D721Med (cell line): Measurements from ENCODE around the gene ENG.

Experiments used
- DNase-seq: peaks from one replicate; pipeline ENCODE4 v3.0.0; 2011; ENCODE audit warnings: low spot score; ENCODE audit not compliant: insufficient read length
- FAIRE-seq: peaks from 2 replicates; lab custom pipeline; 2011; peaks lifted over from hg19 to GRCh38; lab: Jason Lieb, UNC
- TF ChIP-seq, protein P1 (sequence below): IDR thresholded peaks from 2 replicates; pipeline ENCODE4 v1.5.1; 2012; ENCODE audit warnings: mild to moderate bottlenecking, control low read depth; ENCODE audit not compliant: insufficient read depth; ENCODE audit errors: missing control alignments

Gene ENG

DNA sequence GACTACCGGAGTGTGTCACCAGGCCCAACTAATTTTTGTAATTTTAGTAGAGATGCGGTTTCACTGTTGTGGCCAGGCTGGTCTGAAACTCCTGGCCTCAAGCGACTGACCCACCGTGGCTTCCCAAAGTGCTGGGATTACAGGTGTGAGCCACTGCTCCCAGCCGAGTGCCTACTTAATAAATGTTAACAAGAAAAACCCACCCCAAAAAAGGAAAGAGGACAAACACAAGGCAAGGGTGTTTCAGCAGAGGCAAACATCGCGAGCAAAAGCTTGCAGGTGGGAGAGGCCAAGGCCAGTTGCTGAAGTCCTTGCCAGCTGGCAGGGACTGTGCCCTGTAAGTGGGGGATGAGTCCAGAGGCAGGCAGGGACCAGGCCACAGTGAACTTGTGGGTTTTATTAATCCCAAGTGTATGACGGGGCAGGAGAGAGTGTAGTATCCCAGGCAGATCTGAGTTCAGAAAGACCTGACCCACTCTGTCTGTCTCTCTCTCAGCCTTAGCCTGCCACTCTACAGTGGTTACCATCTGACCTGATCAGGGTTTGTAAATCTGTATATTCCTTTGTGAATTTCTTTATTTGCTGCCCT, 58.1 kb downstream of the ENG start:
- TF ChIP-seq, protein P1, sequence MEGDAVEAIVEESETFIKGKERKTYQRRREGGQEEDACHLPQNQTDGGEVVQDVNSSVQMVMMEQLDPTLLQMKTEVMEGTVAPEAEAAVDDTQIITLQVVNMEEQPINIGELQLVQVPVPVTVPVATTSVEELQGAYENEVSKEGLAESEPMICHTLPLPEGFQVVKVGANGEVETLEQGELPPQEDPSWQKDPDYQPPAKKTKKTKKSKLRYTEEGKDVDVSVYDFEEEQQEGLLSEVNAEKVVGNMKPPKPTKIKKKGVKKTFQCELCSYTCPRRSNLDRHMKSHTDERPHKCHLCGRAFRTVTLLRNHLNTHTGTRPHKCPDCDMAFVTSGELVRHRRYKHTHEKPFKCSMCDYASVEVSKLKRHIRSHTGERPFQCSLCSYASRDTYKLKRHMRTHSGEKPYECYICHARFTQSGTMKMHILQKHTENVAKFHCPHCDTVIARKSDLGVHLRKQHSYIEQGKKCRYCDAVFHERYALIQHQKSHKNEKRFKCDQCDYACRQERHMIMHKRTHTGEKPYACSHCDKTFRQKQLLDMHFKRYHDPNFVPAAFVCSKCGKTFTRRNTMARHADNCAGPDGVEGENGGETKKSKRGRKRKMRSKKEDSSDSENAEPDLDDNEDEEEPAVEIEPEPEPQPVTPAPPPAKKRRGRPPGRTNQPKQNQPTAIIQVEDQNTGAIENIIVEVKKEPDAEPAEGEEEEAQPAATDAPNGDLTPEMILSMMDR = no peak
- FAIRE-seq (no peak), DNase-seq (no peak)

DNA sequence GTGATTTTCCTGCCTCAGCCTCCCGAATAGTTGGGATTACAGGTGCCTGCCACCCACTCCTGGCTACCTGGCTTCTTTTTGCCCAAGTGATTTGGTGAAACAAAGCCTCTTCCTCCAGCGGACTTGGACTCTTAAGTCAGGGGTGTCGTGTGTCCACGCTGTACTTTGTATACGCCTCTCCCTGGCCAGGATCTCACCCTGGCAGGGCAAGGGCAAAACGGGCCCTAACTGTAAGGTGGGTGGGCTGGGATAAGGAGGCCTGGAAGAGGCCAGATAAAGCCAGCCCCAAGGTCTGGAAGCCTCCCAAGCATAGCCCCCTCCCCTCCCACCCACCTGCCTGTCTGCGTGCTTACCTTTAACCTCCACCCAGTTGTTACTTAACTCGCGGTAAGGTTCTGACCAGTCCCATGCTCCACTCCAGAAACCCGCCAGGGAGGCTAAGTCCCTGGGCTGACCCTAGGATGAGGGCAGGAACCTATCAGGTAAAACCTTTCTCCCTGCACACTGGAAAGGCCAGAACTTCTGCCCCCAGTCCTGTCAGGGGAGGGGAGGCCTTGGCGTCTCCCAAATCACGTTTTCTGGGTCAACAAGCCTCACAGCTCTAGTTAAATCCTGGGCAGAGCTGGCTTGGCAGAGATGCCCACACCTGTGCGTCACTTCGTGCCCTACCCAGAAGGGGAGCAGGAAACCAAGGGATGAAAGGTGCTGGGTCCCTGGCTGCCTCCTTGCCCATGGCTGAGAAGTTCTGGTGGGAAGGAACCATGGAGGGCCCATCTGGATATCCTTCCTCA, 60.3 kb downstream of the ENG start:
- no peak for FAIRE-seq
- TF ChIP-seq, protein P1 = no peak
- no peak for DNase-seq

DNA sequence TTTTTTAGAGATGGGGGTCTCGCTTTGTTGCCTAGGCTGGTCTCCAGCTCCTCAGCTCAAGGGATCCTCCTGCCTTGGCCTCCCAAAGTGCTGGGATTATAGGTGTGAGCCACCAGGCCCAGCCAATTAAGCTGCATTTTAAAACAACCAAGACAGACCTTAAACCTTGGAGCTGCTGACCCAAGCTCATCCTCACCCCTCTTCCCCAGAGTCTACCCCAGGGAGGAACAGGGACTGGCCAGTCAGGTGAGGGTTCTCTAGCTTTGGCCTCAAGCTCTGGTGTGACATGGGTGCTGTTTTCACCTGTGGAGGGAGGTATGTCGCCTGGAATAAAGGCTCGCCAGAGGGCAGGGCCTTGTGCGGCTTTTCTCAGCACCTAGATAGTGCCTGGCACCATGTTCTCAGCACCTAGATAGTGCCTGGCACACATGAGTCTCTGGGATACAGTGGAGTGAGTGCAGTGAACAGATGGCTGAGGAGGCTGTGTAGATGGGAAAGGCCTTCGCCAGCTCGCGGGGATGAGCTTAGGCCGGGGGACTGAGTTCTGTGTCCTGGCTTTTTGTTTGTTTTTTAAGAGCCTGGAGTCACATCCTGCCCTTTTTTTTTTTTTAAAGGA, 61.3 kb downstream of the ENG start:
- TF ChIP-seq, protein P1 = no peak
- FAIRE-seq = no peak
- DNase-seq = no peak

DNA sequence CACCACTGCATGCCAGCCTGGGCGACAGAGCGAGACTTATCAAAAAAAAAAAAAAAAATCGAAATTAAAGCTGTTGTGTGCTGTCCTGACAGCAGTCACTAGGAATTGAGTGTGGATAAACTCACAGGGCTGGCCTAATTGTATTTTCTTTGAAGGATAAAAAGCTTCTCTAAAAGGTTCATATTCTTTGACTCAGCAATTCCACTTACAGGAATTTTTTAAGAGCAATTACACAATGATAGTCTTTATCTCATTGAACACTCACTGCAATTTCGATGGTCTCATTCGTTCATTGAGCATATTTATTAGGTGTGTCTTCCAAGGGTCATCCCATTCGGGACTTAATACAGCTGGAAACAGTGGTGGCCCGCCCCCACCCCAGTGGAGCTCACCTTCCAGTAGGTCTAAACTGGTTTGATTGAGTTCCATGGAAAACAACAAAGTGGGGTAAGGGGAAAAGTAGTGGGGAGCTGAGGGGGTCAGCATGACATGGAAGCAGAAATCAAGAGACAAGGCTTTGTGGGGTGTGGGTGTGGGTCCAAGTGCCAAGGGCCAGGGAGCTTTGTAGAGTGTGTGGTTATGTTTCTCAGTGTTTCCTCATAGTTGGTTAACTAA, 61.9 kb downstream of the ENG start:
- FAIRE-seq = no peak

DNA sequence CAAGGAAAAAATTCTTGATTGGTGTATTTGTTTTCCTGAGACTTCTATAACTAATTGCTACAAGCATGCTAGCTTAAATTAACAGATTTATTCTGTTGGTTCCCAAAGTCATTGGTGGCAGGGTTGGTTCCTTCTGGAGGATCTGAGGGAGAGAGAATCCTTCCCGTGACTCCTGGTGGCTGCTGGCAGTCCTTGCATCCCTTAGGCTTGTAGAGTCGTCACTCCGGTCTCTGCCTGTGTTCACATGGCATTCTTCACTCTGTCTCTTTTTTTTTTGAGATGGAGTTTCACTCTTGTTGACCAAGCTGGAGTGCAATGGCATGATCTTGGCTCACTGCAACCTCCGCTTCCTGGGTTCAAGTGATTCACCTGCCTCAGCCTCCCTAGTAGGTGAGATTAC, 63.4 kb downstream of the ENG start:
- TF ChIP-seq, protein P1 = no peak
- no peak for DNase-seq
- FAIRE-seq = no peak

More for the DNA sequence above, 61.9 kb downstream of the ENG start:
- no peak for DNase-seq
- TF ChIP-seq, protein P1 = no peak

DNA sequence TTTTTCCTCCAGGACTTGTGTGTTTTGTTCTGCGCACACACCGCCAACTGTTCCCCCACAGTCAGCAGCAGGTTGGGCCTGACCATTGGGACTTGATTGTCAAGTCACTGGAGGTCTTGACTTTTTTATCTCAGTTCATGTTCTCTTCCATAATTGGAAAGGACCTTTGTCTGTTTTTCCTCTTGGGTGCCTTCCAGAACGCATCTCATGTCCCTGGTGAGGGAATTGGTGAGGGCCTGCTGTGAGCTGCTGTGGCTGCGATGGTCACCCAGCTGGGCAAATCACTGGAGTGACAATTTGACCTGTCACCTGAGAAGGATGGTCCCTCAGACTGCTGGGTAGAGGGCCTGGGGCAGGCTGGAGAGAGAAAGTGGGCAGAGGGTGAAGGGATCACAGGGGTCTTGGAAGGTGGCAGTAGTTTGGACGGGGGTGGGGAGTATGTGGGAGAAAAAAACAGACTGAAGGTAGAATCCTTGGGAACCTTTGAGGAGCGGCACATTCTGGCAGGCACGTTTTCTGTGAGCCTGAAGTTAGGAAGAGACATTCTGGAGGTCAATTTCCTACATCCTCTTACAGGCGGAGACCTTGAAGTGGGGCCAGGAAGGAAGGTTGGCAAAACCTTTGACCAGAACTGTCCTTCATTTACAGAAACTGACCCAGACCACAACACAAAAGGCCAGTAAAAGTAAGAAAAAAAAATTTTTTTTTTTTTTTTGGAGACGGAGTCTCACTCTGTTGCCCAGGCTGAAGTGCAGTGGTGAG, 64.2 kb downstream of the ENG start:
- TF ChIP-seq, protein P1 = no peak
- FAIRE-seq = no peak
- DNase-seq = no peak
